ENCODE data around the gene PRELID2. TPM values are rescaled to one million over a fixed set of nuclear protein-coding genes. Genes with fewer than 3 reads are reported as not detected.

PRELID2 gene
- polyA plus RNA-seq, 3 donors, result 0.77 to 2.0 (median 1.5) TPM

GRCh38 chr5:145805819-145806218 is 29.3 kb downstream of the PRELID2 start:
- TF ChIP-seq CTCF (IDR thresholded peaks at IDR 0.05), result no peak
- H3K27me3 Mint-ChIP-seq (ENCODE audit: low read depth in 3 of 3), result no peaks in the 10 kb centered on the region
- intact Hi-C loops (cut with micrococcal nuclease), result no loop called here
- no peak overlapping the region for H3K4me3 Mint-ChIP-seq
- Histone ChIP-seq H3K27ac (ENCODE audit: low read depth in 1 of 2, low read length in 2 of 2) (no peak overlapping the region), H3K79me2 (ENCODE audit: insufficient read depth, low read length) (no peaks in the 10 kb centered on the region), H2AFZ (ENCODE audit: insufficient read depth, low read depth, low read length, poor library complexity, severe bottlenecking) (no peak overlapping the region), H3K4me3 (replicated peaks in 1 of 3; ENCODE audit: low read depth in 2 of 3, low read length in 3 of 3) (no peak overlapping the region), H3K27me3 (ENCODE audit: control insufficient read depth in 2 of 2, insufficient read depth in 2 of 2, low read length in 2 of 2) (no peaks in the 10 kb centered on the region), H4K20me1 (ENCODE audit: insufficient read depth, low read length) (no peaks in the 10 kb centered on the region), H3K9me3 (replicated peaks in 1 of 2; ENCODE audit: control insufficient read depth in 1 of 2, insufficient read depth in 1 of 2, low read length in 2 of 2) (no peaks in the 10 kb centered on the region), H3K4me2 (replicated peaks; ENCODE audit: extremely low read depth, low read length, poor library complexity, severe bottlenecking) (no peak overlapping the region), H3K36me3 (replicated peaks in 1 of 2; ENCODE audit: control insufficient read depth in 1 of 2, insufficient read depth in 2 of 2, low read length in 2 of 2) (no peaks in the 10 kb centered on the region), H3K9ac (ENCODE audit: insufficient read depth, low read length, poor library complexity, severe bottlenecking) (no peak overlapping the region), H3K4me1 (ENCODE audit: control insufficient read depth in 1 of 2, insufficient read depth in 2 of 2, low read length in 2 of 2) (no peaks in the 10 kb centered on the region)
- H3K36me3 Mint-ChIP-seq, result peaks cover 3% of the 10 kb centered on the region in 2 donors
- DNase-seq, result no peak
- no CpG with 5 or more reads among the region's 4 CpGs for WGBS (ENCODE audit: insufficient coverage)
- peaks cover 0 to 3% (median 0%) of the 10 kb centered on the region in 7 donors for H3K9me3 Mint-ChIP-seq
- no peaks in the 10 kb centered on the region for H3K4me1 Mint-ChIP-seq
- no peak overlapping the region for H3K27ac Mint-ChIP-seq

- Histone ChIP-seq H3K4me1 (ENCODE audit: control insufficient read depth in 1 of 2, insufficient read depth in 2 of 2, low read length in 2 of 2) (no peaks in the 10 kb centered on the region), H2AFZ (ENCODE audit: insufficient read depth, low read depth, low read length, poor library complexity, severe bottlenecking) (no peak overlapping the region), H3K36me3 (replicated peaks in 1 of 2; ENCODE audit: control insufficient read depth in 1 of 2, insufficient read depth in 2 of 2, low read length in 2 of 2) (no peaks in the 10 kb centered on the region), H4K20me1 (ENCODE audit: insufficient read depth, low read length) (no peaks in the 10 kb centered on the region), H3K27ac (ENCODE audit: low read depth in 1 of 2, low read length in 2 of 2) (no peak overlapping the region), H3K9me3 (replicated peaks in 1 of 2; ENCODE audit: control insufficient read depth in 1 of 2, insufficient read depth in 1 of 2, low read length in 2 of 2) (no peaks in the 10 kb centered on the region), H3K4me2 (replicated peaks; ENCODE audit: extremely low read depth, low read length, poor library complexity, severe bottlenecking) (no peak overlapping the region), H3K4me3 (replicated peaks in 1 of 3; ENCODE audit: low read depth in 2 of 3, low read length in 3 of 3) (no peak overlapping the region), H3K79me2 (ENCODE audit: insufficient read depth, low read length) (no peaks in the 10 kb centered on the region), H3K27me3 (ENCODE audit: control insufficient read depth in 2 of 2, insufficient read depth in 2 of 2, low read length in 2 of 2) (no peaks in the 10 kb centered on the region), H3K9ac (ENCODE audit: insufficient read depth, low read length, poor library complexity, severe bottlenecking) (no peak overlapping the region)
- TF ChIP-seq CTCF (IDR thresholded peaks at IDR 0.05), result no peak
- DNase-seq, result no peak
- Mint-ChIP-seq H3K9me3 (peaks cover 0 to 3% (median 0%) of the 10 kb centered on the region in 7 donors), H3K36me3 (peaks cover 1 to 3% of the 10 kb centered on the region in 2 donors), H3K27ac (no peak overlapping the region), H3K4me1 (no peaks in the 10 kb centered on the region), H3K4me3 (no peak overlapping the region), H3K27me3 (ENCODE audit: low read depth in 3 of 3) (no peaks in the 10 kb centered on the region)
- WGBS (ENCODE audit: insufficient coverage), result 100% methylated on average over 2 of the region's 3 CpGs
- intact Hi-C loops (cut with micrococcal nuclease), result no loop called here
Observed at GRCh38 chr5:145804701-145805100, 30.4 kb downstream of the PRELID2 start.
